Neuronal stem cell (in vitro differentiated cells): ENCODE results near the gene LTK.

Experiments
- DNase-seq: peaks from one replicate; pipeline ENCODE4 v3.0.0-alpha.2; 2013; ENCODE audit warnings: low spot score
- H2AFZ ChIP-seq: one replicate; pipeline ENCODE4 v1.6.1; 2013; ENCODE audit warnings: mild to moderate bottlenecking, low read length, inconsistent platforms
- H2AK5ac ChIP-seq: 2 replicates; pipeline ENCODE4 v1.6.1; 2013; ENCODE audit warnings: low read depth, mild to moderate bottlenecking, inconsistent platforms, low read length, moderate library complexity, mixed read lengths
- H2BK120ac ChIP-seq: 2 replicates; pipeline ENCODE4 v1.6.1; 2013; ENCODE audit warnings: low read depth, mild to moderate bottlenecking, inconsistent platforms, low read length, moderate library complexity, mixed read lengths
- H2BK12ac ChIP-seq: one replicate; pipeline ENCODE4 v1.6.1; 2013; ENCODE audit warnings: low read length, inconsistent platforms
- H2BK15ac ChIP-seq: 2 replicates; pipeline ENCODE4 v1.6.1; 2013; ENCODE audit warnings: mild to moderate bottlenecking, low read length, inconsistent platforms, mixed read lengths
- H2BK5ac ChIP-seq: one replicate; pipeline ENCODE4 v1.6.1; 2013; ENCODE audit warnings: inconsistent platforms, mild to moderate bottlenecking, low read length, moderate library complexity
- H3K14ac ChIP-seq: one replicate; pipeline ENCODE4 v1.6.1; 2013; ENCODE audit warnings: low read length, inconsistent platforms
- H3K18ac ChIP-seq: 2 replicates; pipeline ENCODE4 v1.6.1; 2013; ENCODE audit warnings: low read length, inconsistent platforms
- H3K23ac ChIP-seq: 2 replicates; pipeline ENCODE4 v1.6.1; 2013; ENCODE audit warnings: low read depth, mild to moderate bottlenecking, mixed read lengths, low read length, inconsistent platforms; ENCODE audit not compliant: poor library complexity
- H3K27ac ChIP-seq: replicated peaks from 3 replicates; pipeline ENCODE4 v1.5.1; 2013; ENCODE audit warnings: low read length, inconsistent platforms
- H3K27me3 ChIP-seq, 3 experiments: 2 replicates each; pipeline ENCODE4 v1.6.1; 2013; ENCODE audit warnings: low read length in 3 of 3, mild to moderate bottlenecking in 2 of 3, inconsistent platforms in 1 of 3, low read depth in 1 of 3, mixed read lengths in 1 of 3, moderate library complexity in 1 of 3; ENCODE audit not compliant: control insufficient read depth in 3 of 3, insufficient read depth in 3 of 3
- H3K36me3 ChIP-seq, 2 donors: replicated peaks in 1 of 2; 2 replicates each; pipeline ENCODE4 v1.6.1; 2013; ENCODE audit warnings: low read length in 2 of 2; ENCODE audit not compliant: control insufficient read depth in 2 of 2, insufficient read depth in 2 of 2
- H3K4ac ChIP-seq: 2 replicates; pipeline ENCODE4 v1.6.1; 2013; ENCODE audit warnings: inconsistent platforms, mild to moderate bottlenecking, low read length, moderate library complexity
- H3K4me1 ChIP-seq, 2 donors: 1 replicate in 1 of 2; 2 replicates in 1 of 2; pipeline ENCODE4 v1.6.1; 2013; ENCODE audit warnings: low read length in 2 of 2, low read depth in 1 of 2; ENCODE audit not compliant: control insufficient read depth in 2 of 2, insufficient read depth in 1 of 2
- H3K4me2 ChIP-seq: one replicate; pipeline ENCODE4 v1.6.1; 2013; ENCODE audit warnings: mild to moderate bottlenecking, low read length, inconsistent platforms; ENCODE audit not compliant: insufficient read depth, poor library complexity, severe bottlenecking
- H3K4me3 ChIP-seq, 2 donors: 2 replicates each; pipeline ENCODE4 v1.5.1; 2013; ENCODE audit warnings: low read length in 2 of 2, mild to moderate bottlenecking in 2 of 2, inconsistent platforms in 1 of 2, moderate library complexity in 1 of 2
- H3K79me1 ChIP-seq: one replicate; pipeline ENCODE4 v1.6.1; 2013; ENCODE audit warnings: low read depth, mild to moderate bottlenecking, inconsistent platforms, low read length, moderate library complexity
- H3K9ac ChIP-seq: one replicate; pipeline ENCODE4 v1.6.1; 2013; ENCODE audit warnings: mild to moderate bottlenecking, low read depth, low read length, inconsistent platforms; ENCODE audit not compliant: poor library complexity
- H3K9me3 ChIP-seq, 2 donors: replicated peaks in 1 of 2; 2 replicates each; pipeline versions ENCODE3 to v1.6.1; 2013; ENCODE audit warnings: low read length in 2 of 2, mild to moderate bottlenecking in 2 of 2, inconsistent platforms in 1 of 2, low read depth in 1 of 2, mixed read lengths in 1 of 2, moderate library complexity in 1 of 2; ENCODE audit not compliant: control insufficient read depth in 2 of 2, insufficient read depth in 1 of 2
- H4K8ac ChIP-seq: one replicate; pipeline ENCODE4 v1.6.1; 2013; ENCODE audit warnings: low read depth, mild to moderate bottlenecking, inconsistent platforms, low read length, moderate library complexity
- H4K91ac ChIP-seq: one replicate; pipeline ENCODE4 v1.6.1; 2013; ENCODE audit warnings: low read length, low read depth, mild to moderate bottlenecking, inconsistent platforms; ENCODE audit not compliant: poor library complexity
- WGBS, 2 donors: extraction: QIAGEN DNeasy Blood & Tissue Kit; methylation state at CpG; one replicate each; pipeline ENCODE4 v1.1.7; 2013; ENCODE audit warnings: missing lambda C conversion rate in 2 of 2, mixed read lengths in 1 of 2; ENCODE audit not compliant: insufficient read length in 2 of 2, insufficient replicate concordance in 1 of 2; ENCODE audit errors: extremely low coverage in 2 of 2; 5-methylcytosine and 5-hydroxymethylcytosine counted together

The LTK gene

DNA sequence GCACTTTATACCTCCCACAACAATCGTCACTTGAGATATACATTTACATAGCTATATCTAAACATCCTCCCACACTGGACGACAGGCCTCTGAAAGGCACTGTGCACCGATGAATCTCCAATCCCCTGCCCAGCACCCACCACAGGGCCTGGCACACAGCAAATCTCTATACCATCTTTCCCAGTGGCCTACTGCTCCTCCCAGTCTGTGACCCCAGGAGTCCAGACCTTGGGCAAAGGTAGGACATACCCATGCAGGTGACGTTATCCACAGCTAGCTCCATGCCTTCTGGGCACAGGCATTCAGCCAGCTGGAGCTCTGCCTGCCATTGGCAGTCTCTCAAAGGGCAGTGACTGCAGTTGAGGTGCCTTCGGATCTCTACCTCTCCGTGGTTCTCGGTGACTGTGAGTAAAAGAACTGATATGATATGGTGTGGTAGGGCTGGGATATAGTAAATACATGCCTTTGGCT is 5.8 kb downstream of the LTK start:
- Histone ChIP-seq H2AK5ac (no peak overlapping the region), H2AFZ (no peak overlapping the region), H2BK12ac (no peak overlapping the region), H3K4me1 (peaks cover 2 to 12% of the 10 kb centered on the region in 2 donors), H3K4ac (no peak overlapping the region), H3K4me3 (no peak overlapping the region), H3K36me3 (no peaks in the 10 kb centered on the region), H2BK120ac (no peak overlapping the region), H2BK15ac (no peak overlapping the region), H3K27ac (no peak overlapping the region), H4K91ac (no peak overlapping the region), H3K23ac (no peak overlapping the region), H3K9me3 (no peaks in the 10 kb centered on the region), H3K14ac (no peak overlapping the region), H3K9ac (no peak overlapping the region), H3K27me3 (peaks cover 32 to 92% (median 82%) of the 10 kb centered on the region in 3 experiments), H3K79me1 (no peaks in the 10 kb centered on the region), H3K4me2 (no peak overlapping the region), H3K18ac (no peak overlapping the region), H4K8ac (no peak overlapping the region), H2BK5ac (no peak overlapping the region)
- WGBS, 2 donors, result no CpG with 5 or more reads among the region's 7 CpGs
- no peak for DNase-seq

DNA sequence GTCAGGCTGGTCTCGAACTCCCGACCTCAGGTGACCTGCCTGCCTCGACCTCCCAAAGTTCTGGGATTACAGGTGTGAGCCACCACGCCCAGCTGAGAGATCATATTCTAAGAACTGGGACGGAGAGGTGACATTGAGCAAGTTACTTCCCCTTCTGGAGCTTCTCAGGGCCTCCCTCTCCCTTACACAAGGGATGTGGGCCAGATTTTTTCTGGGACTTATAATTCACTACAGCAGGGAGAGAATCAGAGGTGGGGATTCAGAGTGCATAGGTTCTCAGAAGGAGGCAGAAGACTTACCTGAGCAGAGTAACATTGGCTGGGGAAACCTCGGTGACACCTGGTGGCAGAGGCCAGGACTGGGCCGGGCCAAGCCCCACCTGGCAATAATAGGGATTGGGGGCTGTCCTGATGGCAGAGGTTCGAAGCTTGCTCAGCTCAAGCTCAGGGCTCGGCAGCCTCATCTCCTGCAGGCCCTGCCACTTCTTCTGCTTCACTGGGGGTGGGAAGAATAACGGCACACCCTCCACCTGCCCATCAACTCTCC is 6.8 kb downstream of the LTK start:
- Histone ChIP-seq H3K27me3 (peaks cover 31 to 92% (median 82%) of the 10 kb centered on the region in 3 experiments), H2BK5ac (no peak overlapping the region), H4K8ac (no peak overlapping the region), H3K9ac (no peak overlapping the region), H3K4me1 (peaks cover 5 to 9% of the 10 kb centered on the region in 2 donors), H2AK5ac (no peak overlapping the region), H3K9me3 (peaks cover 0 to 5% of the 10 kb centered on the region in 2 donors), H2BK15ac (no peak overlapping the region), H2AFZ (no peak overlapping the region), H3K27ac (no peak overlapping the region), H3K14ac (no peak overlapping the region), H3K23ac (peak overlapping the region; percentile 73), H4K91ac (no peak overlapping the region), H3K4ac (no peak overlapping the region), H3K36me3 (no peaks in the 10 kb centered on the region), H2BK12ac (no peak overlapping the region), H3K18ac (no peak overlapping the region), H3K4me2 (peak overlapping the region; percentile 11), H3K4me3 (no peak overlapping the region), H3K79me1 (peaks cover 1% of the 10 kb centered on the region), H2BK120ac (no peak overlapping the region)
- no CpG with 5 or more reads among the region's 10 CpGs for WGBS, 2 donors
- DNase-seq, result no peak

DNA sequence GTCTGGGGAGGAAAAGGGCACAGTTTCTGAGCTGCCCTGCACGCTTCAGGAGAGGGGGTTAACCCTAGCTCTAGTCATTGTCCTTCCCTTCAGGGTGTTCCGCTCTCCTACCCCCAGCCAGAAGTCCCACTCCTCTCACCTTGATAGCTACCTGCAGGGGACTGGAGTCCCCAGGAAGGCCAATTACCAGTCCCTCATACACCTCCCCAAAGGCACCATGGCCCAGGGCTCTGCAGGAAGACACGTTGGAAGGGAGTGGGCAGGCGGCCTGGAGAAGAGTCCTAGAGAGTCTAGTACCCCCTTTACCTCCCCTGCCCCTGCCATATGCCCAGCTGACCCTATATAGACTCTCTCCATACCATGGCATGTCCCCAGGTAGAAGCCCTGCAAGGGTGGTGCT is 7.9 kb downstream of the LTK start:
- DNase-seq, result no peak
- no peak overlapping the region for H3K27ac ChIP-seq
- no peak overlapping the region for H2AFZ ChIP-seq
- no peak overlapping the region for H3K4me2 ChIP-seq
- no peak overlapping the region for H2BK5ac ChIP-seq
- no peak overlapping the region for H2AK5ac ChIP-seq
- H4K91ac ChIP-seq, result no peak overlapping the region
- peak overlapping the region; percentile 4 for H2BK120ac ChIP-seq
- H3K18ac ChIP-seq, result no peak overlapping the region
- H3K9me3 ChIP-seq, result peaks cover 0 to 5% of the 10 kb centered on the region in 2 donors
- H3K9ac ChIP-seq, result no peak overlapping the region
- H3K4me3 ChIP-seq, result no peak overlapping the region
- peaks cover 1% of the 10 kb centered on the region for H3K79me1 ChIP-seq
- no peak overlapping the region for H3K14ac ChIP-seq
- H3K27me3 ChIP-seq, result peaks cover 29 to 90% (median 82%) of the 10 kb centered on the region in 3 experiments
- no CpG with 5 or more reads among the region's 4 CpGs for WGBS, 2 donors
- H3K36me3 ChIP-seq, result no peaks in the 10 kb centered on the region
- peaks cover 3 to 16% of the 10 kb centered on the region in 2 donors for H3K4me1 ChIP-seq
- no peak overlapping the region for H3K23ac ChIP-seq
- H4K8ac ChIP-seq, result no peak overlapping the region
- no peak overlapping the region for H2BK12ac ChIP-seq
- H3K4ac ChIP-seq, result no peak overlapping the region
- no peak overlapping the region for H2BK15ac ChIP-seq

GRCh38 chr15:41504751-41505492 is 8.7 kb downstream of the LTK start:
- Histone ChIP-seq H2BK15ac (no peak overlapping the region), H3K27ac (no peak overlapping the region), H2BK120ac (no peak overlapping the region), H2BK5ac (no peak overlapping the region), H4K91ac (no peak overlapping the region), H3K27me3 (peaks cover 32 to 87% (median 82%) of the 10 kb centered on the region in 3 experiments), H3K14ac (no peak overlapping the region), H2AK5ac (peak overlapping the region; percentile 24), H3K4me3 (no peak overlapping the region), H3K4ac (no peak overlapping the region), H3K9me3 (peaks cover 0 to 5% of the 10 kb centered on the region in 2 donors), H3K36me3 (no peaks in the 10 kb centered on the region), H2BK12ac (no peak overlapping the region), H3K4me1 (peaks cover 3 to 16% of the 10 kb centered on the region in 2 donors), H3K9ac (no peak overlapping the region), H4K8ac (no peak overlapping the region), H3K23ac (no peak overlapping the region), H2AFZ (no peak overlapping the region), H3K4me2 (no peak overlapping the region), H3K79me1 (peaks cover 1% of the 10 kb centered on the region), H3K18ac (no peak overlapping the region)
- DNase-seq, result no peak
- WGBS, 2 donors, result no CpG with 5 or more reads among the region's 13 CpGs
